ENCODE measurements around the gene RPLP2. TPM values are rescaled to one million over a fixed set of nuclear protein-coding genes. Genes with fewer than 3 reads are reported as not detected.

RPLP2 gene
- total RNA-seq, 1 experiment from 2014 or later: 1,270 TPM

- CTCF ChIA-PET: interaction anchor here (1.0 kb wide), 1 partner anchor 9 kb away, joined by 3 read pairs; no protein-coding TSS in a partner anchor
- peak overlapping the region; percentile 87 for H3K4me2 ChIP-seq
- no peak for TF ChIP-seq EZH2 (IDR thresholded peaks at IDR 0.05; ENCODE audit: low read depth)
- TF ChIP-seq, protein P1, sequence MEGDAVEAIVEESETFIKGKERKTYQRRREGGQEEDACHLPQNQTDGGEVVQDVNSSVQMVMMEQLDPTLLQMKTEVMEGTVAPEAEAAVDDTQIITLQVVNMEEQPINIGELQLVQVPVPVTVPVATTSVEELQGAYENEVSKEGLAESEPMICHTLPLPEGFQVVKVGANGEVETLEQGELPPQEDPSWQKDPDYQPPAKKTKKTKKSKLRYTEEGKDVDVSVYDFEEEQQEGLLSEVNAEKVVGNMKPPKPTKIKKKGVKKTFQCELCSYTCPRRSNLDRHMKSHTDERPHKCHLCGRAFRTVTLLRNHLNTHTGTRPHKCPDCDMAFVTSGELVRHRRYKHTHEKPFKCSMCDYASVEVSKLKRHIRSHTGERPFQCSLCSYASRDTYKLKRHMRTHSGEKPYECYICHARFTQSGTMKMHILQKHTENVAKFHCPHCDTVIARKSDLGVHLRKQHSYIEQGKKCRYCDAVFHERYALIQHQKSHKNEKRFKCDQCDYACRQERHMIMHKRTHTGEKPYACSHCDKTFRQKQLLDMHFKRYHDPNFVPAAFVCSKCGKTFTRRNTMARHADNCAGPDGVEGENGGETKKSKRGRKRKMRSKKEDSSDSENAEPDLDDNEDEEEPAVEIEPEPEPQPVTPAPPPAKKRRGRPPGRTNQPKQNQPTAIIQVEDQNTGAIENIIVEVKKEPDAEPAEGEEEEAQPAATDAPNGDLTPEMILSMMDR (conservative IDR thresholded peaks at IDR 0.05): no peak
- no peaks in the 10 kb centered on the region for H3K9me3 ChIP-seq (ENCODE audit: insufficient read depth, low read depth)
- H3K9me2 ChIP-seq (ENCODE audit: insufficient read depth): no peaks in the 10 kb centered on the region
- TSS peak; percentile 76 for BruUV-seq (replicated peaks)
- peaks cover 22% of the 10 kb centered on the region; the same call in 1 of the 2 replicates for H3F3A ChIP-seq (ENCODE audit: insufficient read depth, low read depth)
- no peak overlapping the region for H2AFZ ChIP-seq
- peaks cover 12% of the 10 kb centered on the region for H3K79me2 ChIP-seq (ENCODE audit: low read depth)
- peak overlapping the region; percentile 67; the same call in 1 of the 2 replicates for H3K4me3 ChIP-seq
- H3K27me3 ChIP-seq (ENCODE audit: insufficient read depth, low read depth): no peaks in the 10 kb centered on the region
- peaks cover 15% of the 10 kb centered on the region for H3K4me1 ChIP-seq (replicated peaks; ENCODE audit: insufficient read depth)
- DNase-seq: peak; percentile 83 to 88
- H3K36me3 ChIP-seq (ENCODE audit: low read depth): no peaks in the 10 kb centered on the region
- 0 out of 2 replicates have a peak, but pooled peaks cover 4% of the 10 kb centered on the region for H4K20me1 ChIP-seq (ENCODE audit: insufficient read depth)
- POLR2A ChIA-PET (ENCODE audit: unreplicated experiment): interaction anchor here (0.5 to 1.2 kb wide), 13 partner anchors 8 to 275 kb away, joined by 3 to 13 read pairs (median 5); partner anchors contain the start of genes PNPLA2 and TSPAN4
- intact Hi-C loops (cut with micrococcal nuclease; ENCODE audit: unreplicated experiment): loop anchor here (2.0 kb wide), 1 partner anchor 16 kb away; the partner anchor contains the start of gene PNPLA2
- H3K27ac ChIP-seq: peak overlapping the region; percentile 78
These were observed 24.9 kb downstream of the RPLP2 start for GRCh38 chr11:834371-835316.

DNA sequence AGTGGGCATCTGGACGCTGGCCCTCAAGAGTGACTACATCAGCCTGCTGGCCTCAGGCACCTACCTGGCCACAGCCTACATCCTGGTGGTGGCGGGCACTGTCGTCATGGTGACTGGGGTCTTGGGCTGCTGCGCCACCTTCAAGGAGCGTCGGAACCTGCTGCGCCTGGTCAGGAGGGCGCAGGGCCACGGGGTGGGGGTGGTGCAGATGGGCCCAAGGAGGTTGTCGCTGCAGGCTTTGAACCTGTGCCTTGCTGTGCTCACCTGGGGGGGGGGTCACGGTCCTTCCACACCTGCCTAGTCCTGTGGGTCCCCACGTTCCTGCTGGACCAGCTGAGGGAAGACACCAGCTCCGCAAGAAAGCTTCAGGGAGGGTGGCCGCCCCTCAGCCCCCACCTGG, 26.5 kb downstream of the RPLP2 start:
- no peak overlapping the region for H3K4me2 ChIP-seq
- H3K4me1 ChIP-seq (replicated peaks; ENCODE audit: insufficient read depth): peaks cover 19% of the 10 kb centered on the region
- peaks cover 13% of the 10 kb centered on the region for H4K20me1 ChIP-seq (ENCODE audit: insufficient read depth)
- intact Hi-C loops (cut with micrococcal nuclease; ENCODE audit: unreplicated experiment): no loop called here
- no peak overlapping the region for H2AFZ ChIP-seq
- no peaks in the 10 kb centered on the region for H3K36me3 ChIP-seq (ENCODE audit: low read depth)
- no TSS peak for BruUV-seq (replicated peaks)
- H3K9me2 ChIP-seq (ENCODE audit: insufficient read depth): no peaks in the 10 kb centered on the region
- POLR2A ChIA-PET (ENCODE audit: unreplicated experiment): no interaction called here
- TF ChIP-seq, protein P1 (conservative IDR thresholded peaks at IDR 0.05): no peak
- no peak for TF ChIP-seq EZH2 (IDR thresholded peaks at IDR 0.05; ENCODE audit: low read depth)
- no peak overlapping the region for H3K4me3 ChIP-seq
- peaks cover 26% of the 10 kb centered on the region; the same call in 1 of the 2 replicates for H3F3A ChIP-seq (ENCODE audit: insufficient read depth, low read depth)
- no peaks in the 10 kb centered on the region for H3K9me3 ChIP-seq (ENCODE audit: insufficient read depth, low read depth)
- CTCF ChIA-PET: no interaction called here
- peaks cover 22% of the 10 kb centered on the region for H3K79me2 ChIP-seq (ENCODE audit: low read depth)
- no peak overlapping the region for H3K27ac ChIP-seq
- no peaks in the 10 kb centered on the region for H3K27me3 ChIP-seq (ENCODE audit: insufficient read depth, low read depth)
- peak in 1 of 2 experiments; percentile 13 for DNase-seq

DNA sequence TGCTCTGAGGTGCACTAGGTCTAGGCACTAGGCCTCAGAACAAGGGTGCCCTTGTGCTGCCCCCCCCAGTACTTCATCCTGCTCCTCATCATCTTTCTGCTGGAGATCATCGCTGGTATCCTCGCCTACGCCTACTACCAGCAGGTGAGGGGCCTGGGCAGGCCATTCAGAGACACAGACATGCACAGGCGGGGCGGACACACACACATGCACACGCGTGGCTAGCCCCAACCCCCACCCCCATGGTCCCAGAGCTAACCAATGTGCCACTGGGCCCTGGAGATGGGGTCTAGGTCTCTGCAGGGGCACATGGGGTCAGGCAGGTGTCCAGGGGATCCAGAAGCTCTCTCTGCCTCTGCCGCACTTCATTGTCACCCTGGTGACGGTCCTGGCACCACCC, 26.9 kb downstream of the RPLP2 start:
- Histone ChIP-seq H2AFZ (no peak overlapping the region), H4K20me1 (ENCODE audit: insufficient read depth) (peaks cover 17% of the 10 kb centered on the region), H3K9me2 (ENCODE audit: insufficient read depth) (no peaks in the 10 kb centered on the region), H3K9me3 (ENCODE audit: insufficient read depth, low read depth) (no peaks in the 10 kb centered on the region), H3K36me3 (ENCODE audit: low read depth) (no peaks in the 10 kb centered on the region), H3K79me2 (ENCODE audit: low read depth) (peaks cover 26% of the 10 kb centered on the region), H3K4me2 (no peak overlapping the region), H3K27ac (no peak overlapping the region), H3F3A (ENCODE audit: insufficient read depth, low read depth) (peaks cover 26% of the 10 kb centered on the region; the same call in 1 of the 2 replicates), H3K4me1 (replicated peaks; ENCODE audit: insufficient read depth) (peaks cover 19% of the 10 kb centered on the region), H3K4me3 (no peak overlapping the region), H3K27me3 (ENCODE audit: insufficient read depth, low read depth) (no peaks in the 10 kb centered on the region)
- ChIA-PET CTCF (no interaction called here), POLR2A (ENCODE audit: unreplicated experiment) (no interaction called here)
- no peak for TF ChIP-seq EZH2 (IDR thresholded peaks at IDR 0.05; ENCODE audit: low read depth)
- TF ChIP-seq, protein P1 (conservative IDR thresholded peaks at IDR 0.05): no peak
- intact Hi-C loops (cut with micrococcal nuclease; ENCODE audit: unreplicated experiment): no loop called here
- no peak for DNase-seq
- no TSS peak for BruUV-seq (replicated peaks)
